Activated T-cell treated with anti-CD3 and anti-CD28 coated beads for 48 hours (primary cell): Measurements from ENCODE around the gene BCKDHB.
"Not testable (repeated sequence)": the region's sequence is repeated elsewhere in the genome, so short reads cannot be mapped to it uniquely, and the experiment has no call there.

Experiments
- DNase-seq: peaks from one replicate; pipeline ENCODE4 v3.0.0-alpha.2; 2020; ENCODE audit warnings: low read depth

The BCKDHB gene

GRCh38 chr6:80263585-80263984, 157.1 kb downstream of the BCKDHB start:
- DNase-seq, result no peak

- DNase-seq, result no peak
Measured at GRCh38 chr6:80268865-80269730, 162.6 kb downstream of the BCKDHB start.

- DNase-seq, result no peak
Measured at GRCh38 chr6:80271074-80271473, 164.6 kb downstream of the BCKDHB start.

- DNase-seq, result no peak
Measured at GRCh38 chr6:80272988-80273387, 166.5 kb downstream of the BCKDHB start.

- no peak for DNase-seq
Measured at GRCh38 chr6:80276861-80277260, 170.4 kb downstream of the BCKDHB start.

GRCh38 chr6:80277501-80277900, 171.0 kb downstream of the BCKDHB start:
- DNase-seq, result no peak

- DNase-seq, result no peak
Measured at GRCh38 chr6:80280262-80281010, 174.0 kb downstream of the BCKDHB start.

GRCh38 chr6:80282913-80283554, 176.6 kb downstream of the BCKDHB start:
- DNase-seq, result no peak

GRCh38 chr6:80287112-80287511, 180.6 kb downstream of the BCKDHB start:
- no peak for DNase-seq

- DNase-seq, result no peak
Measured at GRCh38 chr6:80287607-80288006, 181.1 kb downstream of the BCKDHB start.

- no peak for DNase-seq
Measured at GRCh38 chr6:80289727-80290126, 183.3 kb downstream of the BCKDHB start.

GRCh38 chr6:80294531-80294930, 188.1 kb downstream of the BCKDHB start:
- not testable (repeated sequence) for DNase-seq

GRCh38 chr6:80302716-80303115, 196.2 kb downstream of the BCKDHB start:
- no peak for DNase-seq

GRCh38 chr6:80304014-80304413, 197.5 kb downstream of the BCKDHB start:
- no peak for DNase-seq

- no peak for DNase-seq
Measured at GRCh38 chr6:80314531-80314930, 208.1 kb downstream of the BCKDHB start.

- DNase-seq, result no peak
Measured at GRCh38 chr6:80316686-80317231, 210.3 kb downstream of the BCKDHB start.

- no peak for DNase-seq
Measured at GRCh38 chr6:80319196-80319595, 212.7 kb downstream of the BCKDHB start.

GRCh38 chr6:80321011-80321410, 214.5 kb downstream of the BCKDHB start:
- no peak for DNase-seq

GRCh38 chr6:80325742-80326141, 219.3 kb downstream of the BCKDHB start:
- no peak for DNase-seq

- DNase-seq, result no peak
Measured at GRCh38 chr6:80328652-80329051, 222.2 kb downstream of the BCKDHB start.

GRCh38 chr6:80329496-80329895, 223.0 kb downstream of the BCKDHB start:
- no peak for DNase-seq

- DNase-seq, result no peak
Measured at GRCh38 chr6:80330961-80331360, 224.5 kb downstream of the BCKDHB start.
